ENCODE measurements around the gene PAMR1.

The PAMR1 gene

DNA sequence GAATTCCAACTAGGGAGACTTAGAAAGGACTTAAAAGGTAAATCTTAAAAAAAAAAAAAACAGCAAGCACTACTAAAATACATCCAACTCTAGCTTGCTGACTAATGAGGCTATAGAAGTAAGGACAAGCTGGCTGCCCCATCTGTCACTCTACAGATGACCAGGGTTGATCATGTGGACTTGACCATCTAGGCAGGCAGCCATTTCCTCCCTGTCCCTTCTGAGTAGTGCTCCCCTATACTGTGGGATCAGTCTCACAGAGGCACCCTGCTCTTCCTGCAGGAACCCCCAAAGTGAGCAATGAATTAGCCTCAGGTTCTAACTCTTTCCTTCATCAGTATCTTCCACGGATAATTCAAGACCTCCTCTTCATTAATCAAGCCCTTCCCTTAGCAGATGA lies 118.4 kb downstream of the PAMR1 start:
- DNase-seq (ENCODE audit: insufficient read length, low spot score) (no peak), FAIRE-seq (no peak)

- DNase-seq (ENCODE audit: insufficient read length, low spot score), result no peak
- peak; percentile 59 for FAIRE-seq
These were observed 121.0 kb downstream of the PAMR1 start for GRCh38 chr11:35404388-35404775.

GRCh38 chr11:35403765-35404387 lies 121.5 kb downstream of the PAMR1 start:
- FAIRE-seq, result no peak
- no peak for DNase-seq (ENCODE audit: insufficient read length, low spot score)

GRCh38 chr11:35402751-35403660 lies 122.4 kb downstream of the PAMR1 start:
- FAIRE-seq, result no peak
- no peak for DNase-seq (ENCODE audit: insufficient read length, low spot score)

DNA sequence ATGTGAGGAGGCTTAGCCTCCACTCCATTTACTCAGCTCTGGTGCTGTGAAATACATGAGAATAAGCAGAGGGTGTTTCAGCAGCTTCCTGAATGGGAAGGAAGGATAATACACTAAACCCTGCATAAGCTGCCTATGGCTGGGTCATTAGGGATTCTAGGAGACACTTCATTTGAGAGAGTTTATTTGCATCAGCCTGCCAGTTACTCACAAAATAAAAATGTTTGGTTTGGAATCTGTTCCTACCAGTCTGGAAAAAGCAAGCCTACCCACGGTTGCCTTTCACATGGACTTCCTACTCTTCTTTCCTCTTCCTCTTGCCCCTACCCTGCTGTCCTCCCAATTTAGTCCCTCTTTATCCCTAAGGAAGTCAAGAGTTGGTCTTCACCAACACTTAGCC lies 126.5 kb downstream of the PAMR1 start:
- DNase-seq (ENCODE audit: insufficient read length, low spot score) (no peak), FAIRE-seq (no peak)

DNA sequence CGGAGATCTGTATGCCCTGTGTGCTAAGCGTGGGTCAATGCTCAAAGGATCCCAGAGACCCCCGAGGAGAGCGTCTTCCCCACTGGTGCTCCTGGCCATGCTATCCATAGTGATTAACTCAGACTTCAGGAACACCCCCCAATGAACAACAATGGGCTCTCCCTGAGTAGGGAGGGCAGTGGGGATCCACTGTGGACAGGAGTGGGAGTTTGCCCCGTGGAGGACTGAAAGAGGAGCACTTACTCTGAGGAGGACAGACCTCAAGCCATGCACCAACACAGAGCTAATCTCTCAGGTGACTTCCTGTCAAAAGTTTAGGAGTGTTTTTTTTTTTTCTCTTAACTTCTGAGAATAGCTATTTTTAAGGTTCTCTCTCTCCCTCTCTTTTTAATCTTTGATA lies 130.5 kb downstream of the PAMR1 start:
- no peak for FAIRE-seq
- no peak for DNase-seq (ENCODE audit: insufficient read length, low spot score)

DNA sequence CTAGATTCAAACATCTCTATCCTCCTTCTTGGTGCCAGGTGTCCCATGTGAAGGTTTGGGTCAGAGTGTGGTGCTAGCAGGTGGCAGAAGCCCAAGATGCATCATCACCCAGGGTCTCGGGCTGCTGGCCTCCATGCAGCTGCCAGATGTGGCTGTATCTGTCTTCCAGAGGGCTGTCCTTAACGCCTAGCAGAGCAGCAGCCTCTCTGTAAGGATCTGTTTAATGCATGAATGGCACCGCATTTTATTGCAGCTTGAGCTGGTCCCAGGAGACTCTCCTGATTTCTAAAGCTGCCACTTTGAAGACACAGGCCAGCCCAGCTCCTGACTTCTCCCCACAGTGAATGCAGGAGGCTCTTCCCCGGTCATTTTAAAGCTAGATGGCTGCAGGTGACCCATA lies 132.3 kb downstream of the PAMR1 start:
- DNase-seq (ENCODE audit: insufficient read length, low spot score) (no peak), FAIRE-seq (no peak)

DNA sequence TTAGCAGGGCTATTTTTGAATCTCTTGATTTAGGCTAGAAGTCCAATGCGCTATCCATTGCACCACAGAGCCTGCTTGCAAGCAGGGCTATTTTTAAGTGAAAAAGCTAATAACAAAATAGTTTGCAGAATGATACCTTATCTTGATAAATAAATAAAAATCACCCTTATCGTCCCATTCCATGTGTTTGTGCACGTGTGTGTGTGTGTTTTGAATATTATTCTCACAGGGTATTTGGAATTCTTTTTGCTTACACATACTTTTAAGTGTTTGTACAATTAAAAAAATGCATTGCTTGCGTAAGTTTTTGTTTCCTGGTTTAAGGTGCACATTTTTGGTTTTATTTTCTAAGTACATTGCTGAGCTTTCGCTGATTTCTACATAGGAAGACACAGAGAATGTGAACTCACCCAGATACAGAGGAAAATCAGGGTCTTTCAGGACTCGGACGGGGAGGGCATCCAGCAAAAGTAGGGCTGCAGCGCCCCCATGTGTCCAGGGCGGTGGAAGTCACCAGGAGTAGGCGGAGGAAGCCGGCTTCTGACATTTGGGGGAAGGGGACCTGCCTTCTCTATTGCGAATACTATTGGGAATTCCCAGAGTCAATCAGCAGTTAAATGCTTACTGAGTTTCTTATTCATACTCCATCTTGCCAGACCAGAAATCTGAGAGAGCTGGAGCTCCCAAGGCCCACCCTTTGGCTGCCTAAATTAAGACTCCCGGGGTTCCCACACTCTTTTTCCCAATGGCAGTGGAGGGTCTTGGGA lies 133.3 kb downstream of the PAMR1 start:
- peak; percentile 63 for DNase-seq (ENCODE audit: insufficient read length, low spot score)
- FAIRE-seq, result peak; percentile 85

GRCh38 chr11:35390737-35391682 lies 134.4 kb downstream of the PAMR1 start:
- FAIRE-seq (peak; percentile 87), DNase-seq (ENCODE audit: insufficient read length, low spot score) (no peak)

DNA sequence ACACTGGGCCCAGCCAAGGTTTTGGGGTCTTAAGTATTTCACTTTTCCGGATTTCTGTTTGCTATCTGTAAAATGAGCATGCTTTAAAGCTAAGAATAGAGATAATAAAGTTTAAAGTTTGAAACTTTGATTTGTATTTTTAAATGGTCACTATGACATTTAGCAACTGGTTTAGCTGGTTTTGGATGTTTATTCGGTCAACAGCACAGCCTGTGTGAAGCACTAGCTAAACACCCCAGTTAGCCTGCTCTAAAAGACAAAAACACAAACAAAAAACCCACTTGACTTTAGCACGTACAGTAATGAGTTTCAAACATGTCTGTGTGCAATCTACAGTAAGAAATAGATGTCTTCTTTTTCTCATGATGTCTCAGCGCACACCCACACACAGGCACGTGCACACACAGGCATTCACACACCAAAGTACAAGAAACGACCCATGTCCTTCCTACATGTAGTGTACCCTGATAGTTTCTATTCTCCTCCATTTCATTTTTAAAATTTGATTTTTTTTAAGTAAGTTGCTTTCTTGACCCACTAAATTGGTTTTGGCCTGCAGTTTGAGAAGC lies 135.4 kb downstream of the PAMR1 start:
- peak; percentile 45 for FAIRE-seq
- no peak for DNase-seq (ENCODE audit: insufficient read length, low spot score)

GRCh38 chr11:35389112-35389511 lies 136.3 kb downstream of the PAMR1 start:
- DNase-seq (ENCODE audit: insufficient read length, low spot score) (no peak), FAIRE-seq (no peak)

DNA sequence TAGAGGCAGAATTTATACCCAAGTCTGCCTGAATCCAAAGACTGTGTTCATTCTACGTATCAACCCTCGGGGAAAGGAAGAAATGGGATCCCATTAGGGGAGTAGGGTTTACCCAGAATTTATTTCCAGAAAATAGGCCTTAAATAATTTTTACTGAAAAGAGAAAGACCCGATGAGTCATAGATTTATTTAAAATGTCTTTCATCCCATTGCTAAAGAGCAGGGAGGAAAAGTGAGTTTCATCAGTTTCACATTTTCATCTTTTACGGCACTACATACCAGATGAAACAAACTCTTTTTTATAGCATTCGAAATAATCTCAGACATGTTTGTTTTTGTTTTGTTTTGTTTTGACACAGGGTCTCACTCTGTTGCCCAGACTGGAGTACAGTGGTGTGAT lies 137.4 kb downstream of the PAMR1 start:
- no peak for DNase-seq (ENCODE audit: insufficient read length, low spot score)
- no peak for FAIRE-seq

GRCh38 chr11:35387111-35387982 lies 138.1 kb downstream of the PAMR1 start:
- no peak for FAIRE-seq
- DNase-seq (ENCODE audit: insufficient read length, low spot score), result no peak

DNA sequence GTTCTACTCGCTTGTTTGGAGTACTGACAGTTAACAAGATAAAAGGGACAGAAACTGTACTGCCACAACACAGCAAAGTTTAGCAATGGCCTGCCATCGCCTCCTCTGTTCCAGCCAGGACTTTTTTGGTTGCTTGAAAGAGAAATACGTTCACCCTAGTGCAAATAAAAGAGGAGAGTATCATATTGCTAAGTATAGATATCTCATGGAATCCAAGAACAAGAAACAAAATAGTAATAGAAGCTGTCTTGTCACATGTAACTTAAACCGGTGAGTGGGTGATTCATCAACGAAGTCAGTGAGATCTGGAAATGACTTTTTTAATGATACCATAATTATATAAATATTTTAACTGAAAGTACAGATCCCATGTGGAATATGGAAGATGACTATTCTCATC lies 141.5 kb downstream of the PAMR1 start:
- FAIRE-seq (no peak), DNase-seq (ENCODE audit: insufficient read length, low spot score) (no peak)

Data from GM19239 (cell line).